Keratinocyte (primary cell): Measurements from ENCODE around the gene BOLA1. TPM values are rescaled to one million over a fixed set of nuclear protein-coding genes. Genes with fewer than 3 reads are reported as not detected.
"Not testable (repeated sequence)": the region's sequence is repeated elsewhere in the genome, so short reads cannot be mapped to it uniquely, and the experiment has no call there.

ENCODE experiments used
- DNase-seq: peaks from one replicate; pipeline ENCODE4 v3.0.0-alpha.2; 2011; ENCODE audit warnings: low read depth, missing footprints, low spot score
- FAIRE-seq: peaks from 2 replicates; lab custom pipeline; 2011; peaks lifted over from hg19 to GRCh38; lab: Jason Lieb, UNC
- H2AFZ ChIP-seq: 2 replicates; pipeline ENCODE4 v1.6.0; 2012; ENCODE audit warnings: low read length, control low read depth, inconsistent platforms; ENCODE audit not compliant: control insufficient read depth
- H3K27ac ChIP-seq: 2 replicates; pipeline ENCODE4 v1.5.1; 2011; ENCODE audit warnings: low read length; ENCODE audit not compliant: control insufficient read depth, insufficient read depth
- H3K27me3 ChIP-seq: 3 replicates; pipeline ENCODE4 v1.6.0; 2011; ENCODE audit warnings: low read length; ENCODE audit not compliant: control insufficient read depth, insufficient read depth; ENCODE audit errors: extremely low read depth
- H3K36me3 ChIP-seq, 2 experiments: 2 replicates in 1 of 2; 3 replicates in 1 of 2; pipeline ENCODE4 v1.5.1; 2011; ENCODE audit warnings: low read length in 2 of 2, mild to moderate bottlenecking in 1 of 2; ENCODE audit not compliant: control insufficient read depth in 2 of 2, insufficient read depth in 2 of 2; ENCODE audit errors: extremely low read depth in 1 of 2
- H3K4me1 ChIP-seq: 3 replicates; pipeline ENCODE4 v1.5.1; 2011; ENCODE audit warnings: low read length; ENCODE audit not compliant: control insufficient read depth, insufficient read depth; ENCODE audit errors: extremely low read depth
- H3K4me2 ChIP-seq: 3 replicates; pipeline ENCODE4 v1.6.0; 2011; ENCODE audit warnings: low read depth, low read length; ENCODE audit not compliant: control insufficient read depth, insufficient read depth; ENCODE audit errors: extremely low read depth
- H3K4me3 ChIP-seq, 3 experiments: fragments of 200-600 bp in 1 of 3; sonication (generic) in 1 of 3; 2 replicates in 2 of 3; 3 replicates in 1 of 3; pipeline ENCODE4 v1.5.1; 2011 to 2016; ENCODE audit warnings: low read length in 3 of 3, mild to moderate bottlenecking in 3 of 3, control low read depth in 2 of 3, inconsistent platforms in 1 of 3, low read depth in 1 of 3, mixed read lengths in 1 of 3, mixed run types in 1 of 3, moderate library complexity in 1 of 3; ENCODE audit not compliant: control insufficient read depth in 2 of 3, insufficient read depth in 2 of 3; ENCODE audit errors: extremely low read depth in 1 of 3
- H3K79me2 ChIP-seq: 2 replicates; pipeline ENCODE4 v1.6.0; 2012; ENCODE audit warnings: low read length; ENCODE audit not compliant: control insufficient read depth, insufficient read depth
- H3K9ac ChIP-seq: 3 replicates; pipeline ENCODE4 v1.6.0; 2011; ENCODE audit warnings: low read length; ENCODE audit not compliant: control insufficient read depth, insufficient read depth; ENCODE audit errors: extremely low read depth
- H3K9me1 ChIP-seq: 3 replicates; pipeline ENCODE4 v1.6.0; 2011; ENCODE audit warnings: low read length; ENCODE audit not compliant: control insufficient read depth, insufficient read depth; ENCODE audit errors: extremely low read depth
- H3K9me3 ChIP-seq: 2 replicates; pipeline ENCODE4 v1.5.1; 2012; ENCODE audit warnings: low read depth, low read length; ENCODE audit not compliant: control insufficient read depth
- H4K20me1 ChIP-seq: 3 replicates; pipeline ENCODE4 v1.6.0; 2011; ENCODE audit warnings: low read length; ENCODE audit not compliant: control insufficient read depth, insufficient read depth; ENCODE audit errors: extremely low read depth
- EZH2 ChIP-seq: IDR thresholded peaks from one replicate; pipeline ENCODE4 v1.6.1; 2012; ENCODE audit warnings: inconsistent platforms, mild to moderate bottlenecking, low read length, moderate library complexity
- dilution Hi-C: fragments of 300-500 bp; cut with MboI; formaldehyde crosslinking; loops from one replicate; pipeline ENCODE4 v1.7.0; 2020; ENCODE audit warnings: low sequenced_read_pairs; ENCODE audit not compliant: extremely low pct_ligation_motif_present
- polyA plus RNA-seq, 5 experiments: library from polyadenylated mRNA; depleted of rRNA in 3 of 5; stranded (reverse) in 3 of 5; stranded (forward) in 1 of 5; unstranded in 1 of 5; fragments of >200 nt; gene quantifications; 1 replicate in 1 of 5; 2 replicates in 3 of 5; 3 replicates in 1 of 5; pipeline versions ENCODE4 v1.2.1 to v1.2.3, GENCODE V29; 2011 to 2012; ENCODE audit warnings: missing spikeins in 2 of 5, low read depth in 1 of 5, low replicate concordance in 1 of 5
- TF ChIP-seq, protein P1 (sequence below), 3 experiments: IDR thresholded peaks in 1 of 3; conservative IDR thresholded peaks in 1 of 3; optimal IDR thresholded peaks in 1 of 3; 2 replicates in 2 of 3; 3 replicates in 1 of 3; pipeline versions ENCODE3 to v1.5.1; 2011; ENCODE audit warnings: low read length in 3 of 3, mild to moderate bottlenecking in 3 of 3, moderate library complexity in 2 of 3, control low read depth in 1 of 3, inconsistent platforms in 1 of 3; ENCODE audit not compliant: insufficient read depth in 2 of 3; ENCODE audit errors: extremely low read depth in 1 of 3

Gene BOLA1
- polyA plus RNA-seq, 1 donor (not counting 4 experiments of a cell fraction or from before 2014, with no cell fraction given) = 13.8 TPM

- TF ChIP-seq EZH2 = no peak
- TF ChIP-seq, protein P1, sequence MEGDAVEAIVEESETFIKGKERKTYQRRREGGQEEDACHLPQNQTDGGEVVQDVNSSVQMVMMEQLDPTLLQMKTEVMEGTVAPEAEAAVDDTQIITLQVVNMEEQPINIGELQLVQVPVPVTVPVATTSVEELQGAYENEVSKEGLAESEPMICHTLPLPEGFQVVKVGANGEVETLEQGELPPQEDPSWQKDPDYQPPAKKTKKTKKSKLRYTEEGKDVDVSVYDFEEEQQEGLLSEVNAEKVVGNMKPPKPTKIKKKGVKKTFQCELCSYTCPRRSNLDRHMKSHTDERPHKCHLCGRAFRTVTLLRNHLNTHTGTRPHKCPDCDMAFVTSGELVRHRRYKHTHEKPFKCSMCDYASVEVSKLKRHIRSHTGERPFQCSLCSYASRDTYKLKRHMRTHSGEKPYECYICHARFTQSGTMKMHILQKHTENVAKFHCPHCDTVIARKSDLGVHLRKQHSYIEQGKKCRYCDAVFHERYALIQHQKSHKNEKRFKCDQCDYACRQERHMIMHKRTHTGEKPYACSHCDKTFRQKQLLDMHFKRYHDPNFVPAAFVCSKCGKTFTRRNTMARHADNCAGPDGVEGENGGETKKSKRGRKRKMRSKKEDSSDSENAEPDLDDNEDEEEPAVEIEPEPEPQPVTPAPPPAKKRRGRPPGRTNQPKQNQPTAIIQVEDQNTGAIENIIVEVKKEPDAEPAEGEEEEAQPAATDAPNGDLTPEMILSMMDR (optimal IDR thresholded peaks at IDR 0.05 in 1 of 3, IDR thresholded peaks at IDR 0.05 in 1 of 3, conservative IDR thresholded peaks at IDR 0.05 in 1 of 3; ENCODE audit: extremely low read depth in 1 of 3, insufficient read depth in 2 of 3, low read length in 3 of 3) = peak in 1 of 3 experiments; percentile 11
- dilution Hi-C loops = no loop called here
Measured at GRCh38 chr1:149936992-149937705, 37.8 kb downstream of the BOLA1 start.

GRCh38 chr1:149937759-149938158, 38.4 kb downstream of the BOLA1 start:
- DNase-seq (no peak), FAIRE-seq (no peak)
- H3K9me1 ChIP-seq = no peaks in the 10 kb centered on the region
- no peaks in the 10 kb centered on the region for H4K20me1 ChIP-seq
- H3K4me2 ChIP-seq = peak overlapping the region; percentile 96
- peak overlapping the region; percentile 86 for H3K27ac ChIP-seq
- peaks cover 57% of the 10 kb centered on the region for H3K4me1 ChIP-seq
- no peak overlapping the region for H3K4me3 ChIP-seq
- no peaks in the 10 kb centered on the region for H3K9me3 ChIP-seq
- no peak for TF ChIP-seq EZH2
- TF ChIP-seq, protein P1 (optimal IDR thresholded peaks at IDR 0.05 in 1 of 3, IDR thresholded peaks at IDR 0.05 in 1 of 3, conservative IDR thresholded peaks at IDR 0.05 in 1 of 3; ENCODE audit: extremely low read depth in 1 of 3, insufficient read depth in 2 of 3, low read length in 3 of 3) = no peak
- peaks cover 7% of the 10 kb centered on the region for H3K79me2 ChIP-seq
- no peak overlapping the region for H2AFZ ChIP-seq
- H3K36me3 ChIP-seq = peaks cover 0 to 3% of the 10 kb centered on the region in 2 experiments
- no peaks in the 10 kb centered on the region for H3K27me3 ChIP-seq
- dilution Hi-C loops = no loop called here
- H3K9ac ChIP-seq = peak overlapping the region; percentile 76

More at GRCh38 chr1:149936992-149937705, 37.8 kb downstream of the BOLA1 start:
- peak overlapping the region; percentile 86 for H3K27ac ChIP-seq
- H4K20me1 ChIP-seq = no peaks in the 10 kb centered on the region
- H3K4me2 ChIP-seq = peak overlapping the region; percentile 96
- peak overlapping the region; percentile 92 for H2AFZ ChIP-seq
- peaks cover 54% of the 10 kb centered on the region for H3K4me1 ChIP-seq
- peaks cover 7% of the 10 kb centered on the region for H3K79me2 ChIP-seq
- peak; percentile 79 for DNase-seq
- no peaks in the 10 kb centered on the region for H3K27me3 ChIP-seq
- H3K9me1 ChIP-seq = no peaks in the 10 kb centered on the region
- peaks cover 0 to 3% of the 10 kb centered on the region in 2 experiments for H3K36me3 ChIP-seq
- FAIRE-seq = peak; percentile 92
- H3K9me3 ChIP-seq = no peaks in the 10 kb centered on the region
- H3K9ac ChIP-seq = peak overlapping the region; percentile 76
- peak overlapping the region; percentile 43 to 86 (median 77) for H3K4me3 ChIP-seq

DNA sequence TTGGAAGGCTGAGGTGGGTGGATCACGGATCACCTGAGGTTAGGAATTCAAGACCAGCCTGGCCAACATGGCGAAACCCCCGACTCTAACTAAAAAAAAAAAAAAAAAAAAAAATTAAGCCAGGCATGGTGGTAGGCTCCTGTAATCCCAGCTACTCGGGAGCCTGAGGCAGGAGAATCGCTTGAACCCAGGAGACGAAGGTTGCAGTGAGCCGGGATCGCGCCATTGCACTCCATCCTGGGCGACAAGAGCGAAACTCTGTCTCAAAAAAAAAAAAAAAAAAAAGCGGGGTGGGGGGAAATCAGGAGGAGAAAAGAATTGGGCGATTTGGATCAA, 39.3 kb downstream of the BOLA1 start:
- H3K36me3 ChIP-seq, DNase-seq, H4K20me1 ChIP-seq, H3K27me3 ChIP-seq, dilution Hi-C loops, FAIRE-seq, H3K9me3 ChIP-seq, H3K9me1 ChIP-seq, H3K79me2 ChIP-seq: not testable (repeated sequence)
- Histone ChIP-seq H3K27ac (peak overlapping the region; percentile 86), H3K4me1 (peaks cover 57% of the 10 kb centered on the region), H3K4me3 (peak overlapping the region; percentile 15 to 68 (median 64)), H3K9ac (peak overlapping the region; percentile 73), H3K4me2 (peak overlapping the region; percentile 93), H2AFZ (peak overlapping the region; percentile 51)
